HEK293 (cell line): Measurements from ENCODE around the gene FGF10.

Source experiments
- ZFP37 ChIP-seq: fragments of 450-650 bp; formaldehyde crosslinking; IDR thresholded peaks from 2 replicates; pipeline ENCODE4 v1.5.1; 2016; ENCODE audit warnings: missing biosample characterization, missing genetic modification characterization
- TF ChIP-seq, protein P1 (sequence below): fragments of 450-650 bp; formaldehyde crosslinking; IDR thresholded peaks from 2 replicates; pipeline ENCODE4 v1.5.1; 2016; ENCODE audit warnings: missing biosample characterization, missing genetic modification characterization
- TF ChIP-seq, protein P2 (sequence below): fragments of 450-650 bp; formaldehyde crosslinking; IDR thresholded peaks from 2 replicates; pipeline ENCODE4 v1.5.1; 2016; ENCODE audit warnings: missing biosample characterization, missing genetic modification characterization
- TF ChIP-seq, protein P3 (sequence below): fragments of 450-650 bp; formaldehyde crosslinking; IDR thresholded peaks from 2 replicates; pipeline ENCODE4 v1.5.1; 2016; ENCODE audit warnings: missing biosample characterization, missing genetic modification characterization, low read depth

DNA sequence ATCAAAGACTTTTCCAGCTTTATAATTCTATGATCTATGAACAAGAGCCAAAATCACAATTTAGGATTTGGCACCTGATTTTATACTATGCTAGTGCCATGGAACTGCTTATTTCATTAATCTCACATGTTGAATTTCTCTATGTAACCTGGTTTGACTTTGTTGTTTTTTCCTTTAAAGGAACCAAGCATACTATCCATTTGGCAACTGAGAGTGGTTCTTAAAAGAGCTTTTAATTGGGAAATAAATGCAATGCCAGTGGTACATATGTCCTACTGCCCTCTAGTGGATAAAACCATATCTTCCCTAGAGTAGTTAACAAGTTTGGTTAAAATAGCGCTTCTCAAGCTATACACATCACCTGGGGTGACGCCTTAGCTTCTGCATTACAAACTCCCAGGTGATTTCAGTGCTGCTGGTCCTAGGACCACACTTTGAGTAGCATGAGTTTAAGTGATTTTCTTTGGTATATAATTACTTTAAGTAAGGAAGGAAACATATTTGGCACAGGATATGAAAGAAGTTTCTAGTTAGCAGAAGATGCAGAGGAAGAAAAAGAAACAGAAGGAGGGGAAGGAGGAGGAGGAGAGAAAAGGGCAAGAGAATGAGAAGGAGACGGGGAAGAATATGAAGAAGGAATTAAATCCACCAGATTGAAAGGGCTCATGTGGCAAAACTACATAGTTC, 56.8 kb downstream of the FGF10 start:
- TF ChIP-seq, protein P1, sequence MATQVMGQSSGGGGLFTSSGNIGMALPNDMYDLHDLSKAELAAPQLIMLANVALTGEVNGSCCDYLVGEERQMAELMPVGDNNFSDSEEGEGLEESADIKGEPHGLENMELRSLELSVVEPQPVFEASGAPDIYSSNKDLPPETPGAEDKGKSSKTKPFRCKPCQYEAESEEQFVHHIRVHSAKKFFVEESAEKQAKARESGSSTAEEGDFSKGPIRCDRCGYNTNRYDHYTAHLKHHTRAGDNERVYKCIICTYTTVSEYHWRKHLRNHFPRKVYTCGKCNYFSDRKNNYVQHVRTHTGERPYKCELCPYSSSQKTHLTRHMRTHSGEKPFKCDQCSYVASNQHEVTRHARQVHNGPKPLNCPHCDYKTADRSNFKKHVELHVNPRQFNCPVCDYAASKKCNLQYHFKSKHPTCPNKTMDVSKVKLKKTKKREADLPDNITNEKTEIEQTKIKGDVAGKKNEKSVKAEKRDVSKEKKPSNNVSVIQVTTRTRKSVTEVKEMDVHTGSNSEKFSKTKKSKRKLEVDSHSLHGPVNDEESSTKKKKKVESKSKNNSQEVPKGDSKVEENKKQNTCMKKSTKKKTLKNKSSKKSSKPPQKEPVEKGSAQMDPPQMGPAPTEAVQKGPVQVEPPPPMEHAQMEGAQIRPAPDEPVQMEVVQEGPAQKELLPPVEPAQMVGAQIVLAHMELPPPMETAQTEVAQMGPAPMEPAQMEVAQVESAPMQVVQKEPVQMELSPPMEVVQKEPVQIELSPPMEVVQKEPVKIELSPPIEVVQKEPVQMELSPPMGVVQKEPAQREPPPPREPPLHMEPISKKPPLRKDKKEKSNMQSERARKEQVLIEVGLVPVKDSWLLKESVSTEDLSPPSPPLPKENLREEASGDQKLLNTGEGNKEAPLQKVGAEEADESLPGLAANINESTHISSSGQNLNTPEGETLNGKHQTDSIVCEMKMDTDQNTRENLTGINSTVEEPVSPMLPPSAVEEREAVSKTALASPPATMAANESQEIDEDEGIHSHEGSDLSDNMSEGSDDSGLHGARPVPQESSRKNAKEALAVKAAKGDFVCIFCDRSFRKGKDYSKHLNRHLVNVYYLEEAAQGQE (tag by site-specific recombination): no peak
- TF ChIP-seq, protein P2, sequence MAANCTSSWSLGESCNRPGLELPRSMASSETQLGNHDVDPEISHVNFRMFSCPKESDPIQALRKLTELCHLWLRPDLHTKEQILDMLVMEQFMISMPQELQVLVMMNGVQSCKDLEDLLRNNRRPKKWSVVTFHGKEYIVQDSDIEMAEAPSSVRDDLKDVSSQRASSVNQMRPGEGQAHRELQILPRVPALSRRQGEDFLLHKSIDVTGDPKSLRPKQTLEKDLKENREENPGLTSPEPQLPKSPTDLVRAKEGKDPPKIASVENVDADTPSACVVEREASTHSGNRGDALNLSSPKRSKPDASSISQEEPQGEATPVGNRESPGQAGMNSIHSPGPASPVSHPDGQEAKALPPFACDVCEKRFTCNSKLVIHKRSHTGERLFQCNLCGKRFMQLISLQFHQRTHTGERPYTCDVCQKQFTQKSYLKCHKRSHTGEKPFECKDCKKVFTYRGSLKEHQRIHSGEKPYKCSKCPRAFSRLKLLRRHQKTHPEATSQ: no peak
- TF ChIP-seq, protein P3, sequence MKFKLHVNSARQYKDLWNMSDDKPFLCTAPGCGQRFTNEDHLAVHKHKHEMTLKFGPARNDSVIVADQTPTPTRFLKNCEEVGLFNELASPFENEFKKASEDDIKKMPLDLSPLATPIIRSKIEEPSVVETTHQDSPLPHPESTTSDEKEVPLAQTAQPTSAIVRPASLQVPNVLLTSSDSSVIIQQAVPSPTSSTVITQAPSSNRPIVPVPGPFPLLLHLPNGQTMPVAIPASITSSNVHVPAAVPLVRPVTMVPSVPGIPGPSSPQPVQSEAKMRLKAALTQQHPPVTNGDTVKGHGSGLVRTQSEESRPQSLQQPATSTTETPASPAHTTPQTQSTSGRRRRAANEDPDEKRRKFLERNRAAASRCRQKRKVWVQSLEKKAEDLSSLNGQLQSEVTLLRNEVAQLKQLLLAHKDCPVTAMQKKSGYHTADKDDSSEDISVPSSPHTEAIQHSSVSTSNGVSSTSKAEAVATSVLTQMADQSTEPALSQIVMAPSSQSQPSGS (tag by site-specific recombination): no peak
- TF ChIP-seq ZFP37 (tag by site-specific recombination): no peak
